HG03520 (cell line): ENCODE measurements around the gene RBM22.

Experiments used
- ATAC-seq: cut with Tn5 transposase; IDR thresholded peaks from one replicate; pipeline ENCODE4 v1.9.1; 2021; ENCODE audit warnings: mild to moderate bottlenecking, moderate library complexity; ENCODE audit not compliant: unreplicated experiment

The RBM22 gene

DNA sequence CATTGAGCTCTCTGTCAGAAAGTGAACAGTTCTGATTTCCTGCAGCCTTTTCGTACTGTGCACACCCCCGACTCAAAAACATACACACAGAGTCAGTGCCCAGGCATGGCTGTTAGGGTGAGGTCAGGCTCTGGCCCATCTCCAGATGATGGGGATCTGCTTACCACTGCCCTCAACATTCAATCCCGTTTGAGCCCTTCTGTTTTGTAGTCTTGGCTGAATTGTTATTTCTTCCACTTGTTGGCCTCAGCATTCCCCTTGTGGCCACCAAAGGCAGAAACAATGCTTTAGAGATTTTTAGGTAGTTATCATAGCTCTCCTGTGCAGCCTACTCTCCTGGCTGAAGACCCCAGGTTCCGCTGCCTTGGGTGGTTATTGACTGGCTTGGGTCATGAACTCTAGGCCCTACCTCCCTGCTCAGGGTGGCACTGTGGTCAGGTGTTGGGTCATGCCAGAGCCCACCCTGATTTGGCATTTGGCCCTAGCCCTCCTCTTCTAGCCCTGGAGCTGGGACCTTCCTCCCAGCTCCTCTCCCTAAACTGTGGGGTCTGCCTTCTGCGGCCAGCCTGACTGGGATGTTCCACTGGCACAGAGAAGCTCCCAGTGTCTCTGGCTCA is 47.6 kb downstream of the RBM22 start:
- no peak for ATAC-seq

DNA sequence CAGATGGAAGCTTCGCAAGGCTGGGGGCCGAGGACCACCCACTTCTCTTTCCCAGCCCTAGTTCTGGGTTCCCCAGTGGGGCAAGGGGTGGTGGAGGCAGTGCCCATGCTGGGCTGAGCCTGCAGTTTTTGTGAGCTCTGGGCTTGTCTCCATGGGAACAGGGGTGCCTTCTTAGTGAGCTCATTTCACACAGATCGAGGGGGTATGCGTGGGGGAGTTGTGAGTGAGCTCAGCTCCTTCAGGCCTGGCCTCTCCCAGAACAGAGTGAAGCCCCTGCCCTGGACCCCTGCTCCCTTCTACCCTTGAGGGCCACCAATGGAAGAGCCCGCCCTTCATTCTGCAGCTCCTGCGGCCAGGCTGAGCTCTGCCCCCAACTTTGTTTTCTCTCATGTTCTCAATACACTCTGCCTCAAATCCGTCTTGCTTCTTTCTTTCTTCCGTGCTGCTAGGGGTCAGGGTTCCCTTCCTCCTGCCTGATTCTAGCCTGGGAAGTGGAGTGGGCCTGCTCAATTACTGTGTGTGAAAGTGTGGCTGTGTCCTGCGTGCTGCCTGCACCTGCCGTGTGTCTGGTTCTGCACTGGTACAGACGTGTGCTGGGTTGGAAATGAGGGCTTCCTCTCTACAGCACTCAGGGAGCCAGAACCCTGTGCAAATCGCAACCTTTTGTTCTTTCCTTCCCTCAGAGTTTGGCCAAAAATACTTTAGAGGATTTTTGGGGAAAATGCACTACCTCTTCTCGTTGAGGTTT is 48.8 kb downstream of the RBM22 start:
- ATAC-seq: no peak

DNA sequence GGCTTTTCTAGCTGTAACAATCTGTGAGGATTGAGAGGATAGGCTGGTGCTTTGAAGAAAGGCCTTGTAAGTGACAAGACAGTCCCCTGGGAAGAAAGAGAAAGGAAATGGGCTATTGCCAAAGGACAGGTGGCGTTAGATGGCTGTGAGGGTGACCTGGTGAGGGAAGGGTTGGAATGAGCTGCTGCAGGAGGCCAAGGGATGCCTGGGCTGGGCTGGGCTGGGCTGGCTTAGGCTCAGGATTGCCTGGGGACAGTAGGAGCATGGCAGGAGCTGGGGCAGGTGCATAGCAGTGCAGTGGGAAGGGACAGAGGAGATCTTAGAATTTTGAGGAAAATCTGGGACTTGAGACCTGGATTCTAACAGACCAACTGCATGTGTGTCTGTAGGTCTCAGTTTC is 49.5 kb downstream of the RBM22 start:
- ATAC-seq: no peak

DNA sequence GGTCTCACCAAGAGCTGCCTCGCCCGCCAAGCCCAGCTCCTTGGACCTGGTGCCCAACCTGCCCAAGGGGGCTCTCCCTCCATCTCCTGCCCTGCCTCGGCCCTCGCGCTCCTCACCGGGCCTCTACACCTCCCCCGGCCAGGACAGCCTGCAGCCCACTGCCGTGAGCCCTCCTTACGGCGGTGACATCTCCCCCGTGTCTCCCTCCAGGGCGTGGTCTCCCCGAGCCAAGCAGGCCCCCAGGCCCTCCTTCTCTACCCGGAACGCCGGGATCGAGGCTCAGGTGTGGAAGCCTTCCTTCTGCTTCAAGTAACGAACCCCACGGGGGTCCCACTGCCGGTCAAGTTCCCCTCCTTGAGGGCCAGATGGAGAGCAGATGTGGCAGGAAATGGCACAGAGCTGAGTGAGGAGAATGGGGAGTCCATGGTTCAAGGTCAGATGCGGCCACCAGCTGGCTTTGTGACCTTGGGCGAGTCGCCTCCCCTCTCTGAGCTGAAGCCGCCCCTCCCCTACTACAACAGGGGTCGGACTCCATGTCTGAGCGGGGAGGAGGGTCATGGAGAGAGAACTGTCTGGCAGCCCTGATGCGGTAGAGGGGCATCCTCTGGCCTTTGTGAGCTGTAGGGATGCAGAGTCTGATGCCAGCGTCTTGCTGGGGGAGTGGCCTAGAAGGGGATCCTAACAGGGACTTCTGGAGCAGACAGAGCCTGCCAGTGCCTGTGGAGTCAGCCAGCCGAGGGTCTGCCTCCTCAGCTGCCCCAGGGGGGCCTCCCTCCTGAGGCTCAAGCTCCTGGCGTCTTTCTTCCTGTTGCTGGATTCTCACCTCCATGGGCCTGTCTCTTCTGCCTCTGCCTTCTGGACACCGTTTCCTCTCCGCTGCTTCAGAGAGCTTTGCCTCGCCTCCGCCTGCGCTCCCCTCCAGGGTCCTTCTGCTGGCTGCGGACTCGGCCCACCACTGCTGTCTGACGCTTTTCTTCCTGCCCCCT is 50.5 kb downstream of the RBM22 start:
- no peak for ATAC-seq

DNA sequence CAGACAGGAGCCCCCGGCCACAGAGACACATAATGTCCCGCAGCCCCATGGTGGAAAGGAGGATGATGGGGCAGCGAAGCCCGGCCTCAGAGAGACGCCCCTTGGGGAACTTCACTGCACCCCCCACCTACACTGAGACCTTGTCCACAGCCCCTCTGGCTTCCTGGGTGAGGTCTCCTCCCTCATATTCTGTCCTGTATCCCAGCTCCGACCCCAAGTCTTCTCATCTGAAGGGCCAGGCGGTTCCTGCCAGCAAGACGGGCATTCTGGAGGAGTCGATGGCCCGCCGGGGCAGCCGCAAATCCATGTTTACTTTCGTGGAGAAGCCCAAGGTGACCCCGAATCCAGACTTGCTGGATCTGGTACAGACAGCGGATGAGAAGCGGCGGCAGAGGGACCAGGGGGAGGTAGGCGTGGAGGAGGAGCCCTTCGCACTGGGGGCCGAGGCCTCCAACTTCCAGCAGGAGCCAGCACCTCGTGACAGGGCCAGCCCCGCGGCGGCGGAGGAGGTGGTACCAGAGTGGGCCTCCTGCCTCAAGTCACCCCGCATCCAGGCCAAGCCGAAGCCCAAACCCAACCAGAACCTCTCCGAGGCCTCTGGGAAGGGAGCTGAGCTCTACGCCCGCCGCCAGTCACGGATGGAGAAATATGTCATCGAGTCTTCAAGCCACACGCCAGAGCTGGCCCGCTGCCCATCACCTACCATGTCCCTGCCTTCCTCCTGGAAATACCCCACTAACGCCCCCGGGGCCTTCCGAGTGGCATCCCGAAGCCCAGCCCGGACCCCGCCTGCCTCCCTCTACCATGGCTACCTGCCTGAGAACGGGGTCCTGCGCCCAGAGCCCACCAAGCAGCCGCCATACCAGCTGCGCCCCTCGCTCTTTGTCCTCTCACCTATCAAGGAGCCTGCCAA is 51.5 kb downstream of the RBM22 start:
- ATAC-seq: no peak

DNA sequence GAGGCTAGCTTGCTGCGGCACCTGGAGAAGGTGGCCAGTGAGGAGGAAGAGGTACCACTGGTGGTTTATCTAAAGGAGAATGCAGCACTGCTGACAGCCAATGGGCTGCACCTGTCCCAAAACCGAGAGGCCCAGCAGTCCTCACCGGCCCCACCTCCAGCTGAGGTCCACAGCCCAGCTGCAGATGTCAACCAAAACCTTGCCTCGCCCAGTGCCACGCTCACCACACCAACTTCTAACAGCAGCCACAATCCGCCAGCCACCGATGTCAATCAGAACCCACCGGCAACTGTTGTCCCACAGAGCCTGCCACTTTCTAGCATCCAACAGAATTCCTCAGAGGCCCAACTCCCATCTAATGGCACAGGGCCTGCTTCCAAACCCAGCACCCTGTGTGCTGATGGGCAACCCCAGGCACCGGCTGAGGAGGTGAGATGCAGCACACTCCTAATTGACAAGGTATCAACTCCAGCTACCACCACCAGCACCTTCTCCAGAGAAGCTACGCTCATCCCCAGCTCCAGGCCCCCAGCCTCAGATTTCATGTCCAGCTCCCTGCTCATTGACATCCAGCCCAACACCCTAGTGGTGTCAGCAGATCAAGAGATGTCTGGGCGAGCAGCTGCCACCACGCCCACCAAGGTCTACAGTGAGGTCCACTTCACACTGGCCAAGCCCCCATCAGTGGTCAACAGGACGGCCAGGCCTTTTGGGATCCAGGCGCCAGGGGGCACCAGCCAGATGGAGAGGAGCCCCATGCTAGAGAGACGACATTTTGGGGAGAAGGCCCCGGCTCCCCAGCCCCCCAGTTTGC is 52.4 kb downstream of the RBM22 start:
- no peak for ATAC-seq

DNA sequence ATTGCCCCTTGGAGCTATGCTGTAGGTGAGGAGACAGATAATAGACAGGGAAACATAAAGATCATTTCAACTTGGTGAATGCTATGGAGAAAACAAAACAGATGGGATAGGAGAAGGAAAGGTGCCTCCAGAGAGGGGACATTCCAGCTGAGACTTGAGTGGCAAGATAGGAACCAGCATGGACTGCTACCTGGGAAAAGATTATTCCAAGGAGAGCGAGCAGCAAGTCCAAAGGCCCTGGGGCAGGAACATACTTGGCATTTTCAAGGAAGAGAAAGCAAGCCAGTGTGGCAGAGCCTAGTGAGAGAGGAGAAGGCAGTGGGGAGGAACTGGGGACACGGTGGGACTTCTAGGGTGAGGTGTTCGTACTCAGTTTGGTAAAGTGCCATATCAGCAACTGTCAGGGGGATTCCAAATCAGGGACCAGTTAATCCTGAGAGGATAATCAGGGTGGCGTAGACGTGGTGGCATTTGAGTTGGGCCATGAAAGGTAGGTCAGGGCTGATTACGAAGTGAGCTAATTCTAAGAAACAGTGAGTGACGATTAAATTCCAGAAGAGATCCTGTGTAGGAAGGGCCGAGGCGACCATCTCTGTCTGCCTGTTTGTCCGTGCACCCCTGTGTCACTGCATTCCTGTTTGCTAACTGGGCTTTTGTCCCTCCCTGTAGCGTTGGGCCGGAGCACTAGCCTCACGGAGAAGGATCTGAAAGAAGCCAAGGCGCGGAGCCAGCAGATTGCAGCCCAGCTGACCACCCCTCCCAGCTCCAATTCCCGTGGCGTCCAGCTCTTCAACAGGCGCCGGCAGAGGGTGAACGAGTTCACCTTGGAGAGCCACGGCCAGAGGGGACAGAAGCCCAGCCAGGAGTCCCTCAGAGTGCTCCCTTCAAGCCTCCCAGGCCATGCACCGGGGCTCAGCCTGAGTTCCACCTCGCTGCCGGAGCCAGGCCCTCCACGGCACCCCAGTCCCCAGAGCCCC is 53.3 kb downstream of the RBM22 start:
- no peak for ATAC-seq

DNA sequence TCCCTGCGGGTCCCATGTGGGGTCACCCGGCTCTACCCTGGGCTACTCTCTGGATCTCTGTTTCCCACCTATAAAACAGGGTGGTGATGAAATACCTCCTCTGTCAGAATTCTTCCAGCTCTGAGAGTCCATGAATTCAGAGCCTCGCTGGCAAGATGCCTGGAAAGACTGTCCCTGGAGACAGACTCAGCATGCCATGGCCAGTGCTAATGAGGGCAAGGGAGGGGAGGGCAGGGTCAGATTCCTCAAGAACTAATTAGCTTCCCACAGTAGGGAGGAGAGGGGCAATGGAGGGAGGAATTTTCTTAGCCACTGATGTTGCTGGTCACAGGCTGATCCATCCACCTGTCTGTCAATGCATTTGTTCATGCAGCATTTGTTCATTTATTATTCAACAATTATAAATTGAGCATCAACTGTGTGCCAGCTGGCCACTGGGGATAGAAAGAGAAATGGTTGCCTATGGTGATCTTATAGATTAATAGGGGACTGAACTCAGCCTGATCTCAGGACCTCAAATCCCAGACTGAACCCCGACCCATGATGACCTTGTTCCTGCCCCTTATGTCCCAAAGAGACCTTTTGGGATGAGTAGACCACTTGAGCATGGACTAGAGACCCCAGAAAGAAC is 55.7 kb downstream of the RBM22 start:
- no peak for ATAC-seq

DNA sequence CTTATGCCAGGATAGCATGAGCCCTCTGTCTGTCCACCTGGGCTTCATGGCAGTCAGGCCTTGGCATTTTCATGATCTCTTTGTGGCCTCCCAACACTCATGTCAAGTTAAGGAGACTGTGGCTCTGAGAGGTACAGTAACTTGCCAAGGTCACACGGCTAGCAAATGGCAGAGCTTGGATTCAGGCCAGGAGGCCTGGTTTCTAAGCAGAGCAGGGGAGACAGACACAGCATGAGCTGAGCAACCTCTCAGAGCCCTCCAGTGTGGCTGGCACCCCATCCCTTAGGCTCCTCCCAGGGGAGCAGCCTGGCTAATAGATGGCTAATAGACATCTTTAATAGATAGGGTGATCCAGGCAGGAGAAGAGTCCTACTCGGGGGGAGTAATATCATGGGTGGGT is 56.3 kb downstream of the RBM22 start:
- ATAC-seq: no peak

DNA sequence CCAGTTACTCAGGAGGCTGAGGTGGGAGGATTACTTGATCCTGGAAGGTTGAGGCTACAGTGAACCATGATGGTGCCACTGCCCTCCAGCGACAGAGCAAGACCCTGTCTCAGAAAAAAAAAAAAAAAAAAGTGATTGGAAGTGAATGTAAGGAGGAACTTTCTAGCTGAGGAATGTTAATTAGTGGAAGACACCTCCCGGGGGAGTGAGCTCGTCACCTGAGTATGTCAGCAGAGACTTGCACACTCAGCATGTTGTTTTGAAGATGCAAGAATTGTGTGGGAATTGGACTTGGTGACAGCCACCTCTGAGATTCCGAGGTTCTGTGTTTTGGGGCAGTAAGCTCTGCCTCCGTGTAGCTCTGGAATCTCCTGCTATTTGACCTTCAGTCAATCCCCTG is 56.8 kb downstream of the RBM22 start:
- ATAC-seq: no peak

DNA sequence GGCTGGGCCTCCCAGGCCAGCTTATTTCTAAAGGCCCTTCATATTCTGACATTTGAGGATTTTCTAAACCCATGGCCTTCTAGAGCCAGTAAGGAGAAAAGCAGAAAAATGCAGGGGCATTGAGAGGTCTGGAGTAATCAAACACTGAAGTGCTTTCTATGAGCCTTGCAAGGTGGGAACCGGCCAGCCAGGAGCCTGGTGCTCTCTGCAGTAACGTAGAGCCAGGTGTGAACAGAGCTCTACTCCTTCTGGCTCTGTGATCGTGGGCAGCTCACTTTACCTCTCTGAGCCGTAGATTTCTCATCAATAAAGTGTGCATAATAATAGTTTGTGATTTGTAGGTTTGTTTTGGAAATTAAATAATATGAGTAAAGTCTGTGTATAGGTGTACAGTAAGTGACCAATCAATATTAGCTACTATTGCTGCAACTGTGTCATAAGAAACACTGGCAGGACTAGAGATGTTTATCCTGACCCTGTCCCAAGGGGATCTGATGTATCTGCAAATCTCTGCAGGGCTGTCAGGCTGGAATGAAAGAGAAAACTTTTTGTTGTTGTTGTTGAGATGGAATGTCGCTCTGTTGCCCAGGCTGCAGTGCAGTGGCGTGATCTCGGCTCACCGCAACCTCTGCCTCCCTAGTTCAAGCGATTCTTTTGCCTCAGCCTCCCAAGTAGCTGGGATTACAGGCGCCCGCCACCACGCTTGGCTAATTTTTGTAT is 57.7 kb downstream of the RBM22 start:
- no peak for ATAC-seq

DNA sequence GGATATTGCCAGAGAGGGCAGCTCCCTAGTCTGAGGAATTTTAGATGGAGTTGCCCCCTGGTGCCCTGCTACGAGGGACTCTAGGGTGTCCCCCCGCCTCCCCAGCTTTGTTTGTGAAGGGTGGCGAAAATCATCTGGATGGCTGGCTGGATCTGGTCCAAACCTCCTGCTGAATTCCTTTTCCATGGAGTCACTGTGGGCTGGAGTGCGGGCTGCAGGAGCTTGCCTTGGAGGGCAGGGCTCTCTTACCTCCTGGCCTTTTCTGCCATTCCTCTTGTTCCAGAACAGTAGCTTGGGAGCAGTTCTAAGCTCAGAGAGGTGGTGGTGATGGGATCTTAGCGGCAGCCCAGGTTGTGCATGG is 58.3 kb downstream of the RBM22 start:
- no peak for ATAC-seq

DNA sequence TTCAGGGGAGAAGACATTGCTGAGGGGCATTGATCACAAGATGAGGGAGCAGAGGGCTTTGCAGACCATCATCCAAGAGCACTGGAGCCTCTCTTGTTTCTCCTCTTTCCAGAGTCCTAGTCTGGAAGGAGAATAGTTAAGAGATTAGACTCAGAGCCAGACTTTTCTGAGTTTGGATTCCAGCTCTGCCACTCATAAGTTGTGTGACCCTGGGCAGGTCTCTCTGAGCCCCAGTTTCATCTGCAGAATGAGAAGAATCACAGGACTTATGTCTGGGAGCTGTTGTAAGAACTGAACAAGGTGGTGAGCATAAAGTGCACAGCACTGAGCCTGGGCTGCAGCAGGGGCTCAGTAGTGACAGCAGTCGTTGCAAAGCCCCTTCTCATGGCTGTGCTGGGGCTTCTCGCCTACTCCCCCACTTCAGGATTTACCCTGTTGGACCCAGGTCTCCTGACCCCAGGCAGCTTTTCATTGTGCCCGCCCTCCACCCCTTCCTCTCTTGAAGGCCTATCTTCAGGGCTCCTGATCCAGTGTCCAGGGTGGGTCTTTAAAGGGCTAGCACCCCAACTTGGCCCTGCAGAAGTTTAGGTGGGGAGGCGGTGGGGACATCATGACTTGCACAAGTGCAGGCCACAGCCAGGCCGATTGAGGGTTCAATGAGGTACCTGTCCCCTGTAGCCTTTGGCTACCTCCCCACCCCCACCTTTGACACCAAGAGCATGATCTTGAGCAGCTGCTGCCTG is 58.9 kb downstream of the RBM22 start:
- ATAC-seq: no peak

DNA sequence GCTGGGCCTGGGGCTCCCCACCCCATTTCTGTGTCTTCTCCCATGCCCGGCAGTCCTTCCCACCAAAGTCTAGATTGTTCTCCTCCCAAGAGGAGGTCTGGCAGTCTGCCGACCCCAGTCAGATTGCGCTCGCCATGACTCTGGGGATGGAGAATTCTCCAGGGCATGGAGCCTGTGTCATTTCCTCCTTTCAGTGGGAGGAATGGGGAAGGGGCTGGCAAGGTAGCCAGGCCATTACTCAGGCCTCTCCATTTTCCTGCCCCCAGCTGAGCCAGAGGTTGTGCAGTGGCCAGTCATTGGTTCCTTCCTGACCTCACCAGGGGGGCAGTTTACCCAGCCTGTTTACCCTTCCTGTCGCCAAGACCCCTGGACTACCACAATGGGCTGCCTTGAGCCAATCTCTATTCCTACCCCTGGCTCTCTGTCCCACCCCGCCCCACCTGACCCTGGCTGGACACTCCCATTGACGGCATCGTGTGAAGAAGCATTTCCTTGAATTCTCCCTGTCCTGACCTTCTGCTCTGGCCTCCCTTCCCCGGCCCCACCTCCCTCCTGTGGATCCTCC is 59.8 kb downstream of the RBM22 start:
- ATAC-seq: no peak
